GM12878 (cell line): ENCODE results near the gene TIAM1.

Source experiments
- EP300 ChIP-seq, 2 experiments: fragments of 150-350 bp in 1 of 2; IDR thresholded peaks; 2 replicates each; pipeline ENCODE4 v1.6.1; 2011 to 2012; ENCODE audit warnings: low read depth in 2 of 2, low read length in 2 of 2, borderline replicate concordance in 1 of 2, improper control_type of control experiment in 1 of 2, inconsistent platforms in 1 of 2; ENCODE audit not compliant: control insufficient read depth in 1 of 2
- FOXM1 ChIP-seq: IDR thresholded peaks from 2 replicates; pipeline ENCODE4 v1.6.1; 2012; ENCODE audit warnings: low read depth, mild to moderate bottlenecking, inconsistent platforms, low read length, moderate library complexity
- MXI1 ChIP-seq: fragments of 150-350 bp; IDR thresholded peaks from 2 replicates; pipeline ENCODE4 v1.6.1; 2011; ENCODE audit warnings: low read depth, mild to moderate bottlenecking, inconsistent platforms, low read length, improper control_type of control experiment
- POLR2A ChIP-seq: IDR thresholded peaks from 2 replicates; pipeline ENCODE4 v1.6.1; 2011; ENCODE audit warnings: low read depth, mild to moderate bottlenecking, low read length
- POLR2AphosphoS5 ChIP-seq: IDR thresholded peaks from 2 replicates; pipeline ENCODE4 v1.6.1; 2011; ENCODE audit warnings: mild to moderate bottlenecking, low read length, inconsistent platforms
- RAD21 ChIP-seq: IDR thresholded peaks from 2 replicates; pipeline ENCODE4 v1.6.1; 2011; ENCODE audit warnings: mild to moderate bottlenecking, low read depth, low read length, moderate library complexity; ENCODE audit not compliant: insufficient read depth
- RB1 ChIP-seq: fragments of 450-650 bp; formaldehyde crosslinking; IDR thresholded peaks from 2 replicates; pipeline ENCODE4 v1.6.1; 2017; ENCODE audit warnings: mild to moderate bottlenecking, borderline replicate concordance
- SPI1 ChIP-seq: IDR thresholded peaks from 2 replicates; pipeline ENCODE4 v1.6.1; 2011; ENCODE audit warnings: low read depth, mild to moderate bottlenecking, low read length, moderate library complexity, borderline replicate concordance; ENCODE audit not compliant: insufficient read depth
- TF ChIP-seq, protein P1 (sequence below): IDR thresholded peaks from 2 replicates; pipeline ENCODE4 v1.6.1; 2011; ENCODE audit warnings: low read depth, low read length, improper control_type of control experiment, borderline replicate concordance
- TF ChIP-seq, protein P2 (sequence below), 3 experiments: IDR thresholded peaks in 2 of 3; conservative IDR thresholded peaks in 1 of 3; 2 replicates each; pipeline ENCODE4 v1.5.1; 2011; ENCODE audit warnings: low read depth in 3 of 3, low read length in 3 of 3, mild to moderate bottlenecking in 3 of 3, control low read depth in 2 of 3, moderate library complexity in 2 of 3, inconsistent platforms in 1 of 3, mixed read lengths in 1 of 3; ENCODE audit not compliant: control insufficient read depth in 2 of 3, insufficient read depth in 1 of 3; ENCODE audit errors: extremely low read depth in 1 of 3
- TF ChIP-seq, protein P3 (sequence below): IDR thresholded peaks from 2 replicates; pipeline ENCODE4 v1.6.1; 2012; ENCODE audit warnings: low read depth, low read length, improper control_type of control experiment
- TF ChIP-seq, protein P4 (sequence below): IDR thresholded peaks from 2 replicates; pipeline ENCODE4 v1.6.1; 2012; ENCODE audit warnings: mild to moderate bottlenecking, low read depth, low read length

DNA sequence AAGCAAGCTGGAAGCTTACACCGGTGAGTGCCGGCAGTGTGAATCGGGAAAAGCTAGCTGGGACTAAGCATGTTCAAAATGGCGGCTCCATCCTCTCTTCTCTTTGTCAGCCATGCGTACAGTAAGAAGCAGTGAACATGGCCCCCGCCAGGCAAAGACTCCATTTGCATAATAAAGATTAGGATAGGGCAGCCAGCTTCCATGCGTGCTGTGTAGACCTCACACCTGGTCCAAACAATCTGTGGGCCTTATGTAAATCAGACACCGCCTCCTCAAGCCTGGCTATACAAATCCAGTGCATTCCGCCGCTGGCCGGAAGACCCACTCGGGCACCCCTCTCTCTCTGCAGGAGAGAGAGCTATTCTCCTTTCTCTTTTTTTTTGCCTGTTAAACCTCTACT lies 150.3 kb downstream of the TIAM1 start:
- TF ChIP-seq FOXM1 (no peak), RB1 (no peak), POLR2AphosphoS5 (no peak), SPI1 (no peak), RAD21 (no peak), EP300 (IDR thresholded peaks at IDR 0.05; ENCODE audit: borderline replicate concordance in 1 of 2, control insufficient read depth in 1 of 2, low read depth in 2 of 2, low read length in 2 of 2) (no peak), MXI1 (no peak), POLR2A (no peak)
- TF ChIP-seq, protein P1, sequence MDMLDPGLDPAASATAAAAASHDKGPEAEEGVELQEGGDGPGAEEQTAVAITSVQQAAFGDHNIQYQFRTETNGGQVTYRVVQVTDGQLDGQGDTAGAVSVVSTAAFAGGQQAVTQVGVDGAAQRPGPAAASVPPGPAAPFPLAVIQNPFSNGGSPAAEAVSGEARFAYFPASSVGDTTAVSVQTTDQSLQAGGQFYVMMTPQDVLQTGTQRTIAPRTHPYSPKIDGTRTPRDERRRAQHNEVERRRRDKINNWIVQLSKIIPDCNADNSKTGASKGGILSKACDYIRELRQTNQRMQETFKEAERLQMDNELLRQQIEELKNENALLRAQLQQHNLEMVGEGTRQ = no peak
- TF ChIP-seq, protein P2, sequence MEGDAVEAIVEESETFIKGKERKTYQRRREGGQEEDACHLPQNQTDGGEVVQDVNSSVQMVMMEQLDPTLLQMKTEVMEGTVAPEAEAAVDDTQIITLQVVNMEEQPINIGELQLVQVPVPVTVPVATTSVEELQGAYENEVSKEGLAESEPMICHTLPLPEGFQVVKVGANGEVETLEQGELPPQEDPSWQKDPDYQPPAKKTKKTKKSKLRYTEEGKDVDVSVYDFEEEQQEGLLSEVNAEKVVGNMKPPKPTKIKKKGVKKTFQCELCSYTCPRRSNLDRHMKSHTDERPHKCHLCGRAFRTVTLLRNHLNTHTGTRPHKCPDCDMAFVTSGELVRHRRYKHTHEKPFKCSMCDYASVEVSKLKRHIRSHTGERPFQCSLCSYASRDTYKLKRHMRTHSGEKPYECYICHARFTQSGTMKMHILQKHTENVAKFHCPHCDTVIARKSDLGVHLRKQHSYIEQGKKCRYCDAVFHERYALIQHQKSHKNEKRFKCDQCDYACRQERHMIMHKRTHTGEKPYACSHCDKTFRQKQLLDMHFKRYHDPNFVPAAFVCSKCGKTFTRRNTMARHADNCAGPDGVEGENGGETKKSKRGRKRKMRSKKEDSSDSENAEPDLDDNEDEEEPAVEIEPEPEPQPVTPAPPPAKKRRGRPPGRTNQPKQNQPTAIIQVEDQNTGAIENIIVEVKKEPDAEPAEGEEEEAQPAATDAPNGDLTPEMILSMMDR (IDR thresholded peaks at IDR 0.05 in 2 of 3, conservative IDR thresholded peaks at IDR 0.05 in 1 of 3; ENCODE audit: control insufficient read depth in 2 of 3, extremely low read depth in 1 of 3, insufficient read depth in 1 of 3, low read depth in 3 of 3, low read length in 3 of 3) = no peak
- TF ChIP-seq, protein P3, sequence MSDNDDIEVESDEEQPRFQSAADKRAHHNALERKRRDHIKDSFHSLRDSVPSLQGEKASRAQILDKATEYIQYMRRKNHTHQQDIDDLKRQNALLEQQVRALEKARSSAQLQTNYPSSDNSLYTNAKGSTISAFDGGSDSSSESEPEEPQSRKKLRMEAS = no peak
- TF ChIP-seq, protein P4, sequence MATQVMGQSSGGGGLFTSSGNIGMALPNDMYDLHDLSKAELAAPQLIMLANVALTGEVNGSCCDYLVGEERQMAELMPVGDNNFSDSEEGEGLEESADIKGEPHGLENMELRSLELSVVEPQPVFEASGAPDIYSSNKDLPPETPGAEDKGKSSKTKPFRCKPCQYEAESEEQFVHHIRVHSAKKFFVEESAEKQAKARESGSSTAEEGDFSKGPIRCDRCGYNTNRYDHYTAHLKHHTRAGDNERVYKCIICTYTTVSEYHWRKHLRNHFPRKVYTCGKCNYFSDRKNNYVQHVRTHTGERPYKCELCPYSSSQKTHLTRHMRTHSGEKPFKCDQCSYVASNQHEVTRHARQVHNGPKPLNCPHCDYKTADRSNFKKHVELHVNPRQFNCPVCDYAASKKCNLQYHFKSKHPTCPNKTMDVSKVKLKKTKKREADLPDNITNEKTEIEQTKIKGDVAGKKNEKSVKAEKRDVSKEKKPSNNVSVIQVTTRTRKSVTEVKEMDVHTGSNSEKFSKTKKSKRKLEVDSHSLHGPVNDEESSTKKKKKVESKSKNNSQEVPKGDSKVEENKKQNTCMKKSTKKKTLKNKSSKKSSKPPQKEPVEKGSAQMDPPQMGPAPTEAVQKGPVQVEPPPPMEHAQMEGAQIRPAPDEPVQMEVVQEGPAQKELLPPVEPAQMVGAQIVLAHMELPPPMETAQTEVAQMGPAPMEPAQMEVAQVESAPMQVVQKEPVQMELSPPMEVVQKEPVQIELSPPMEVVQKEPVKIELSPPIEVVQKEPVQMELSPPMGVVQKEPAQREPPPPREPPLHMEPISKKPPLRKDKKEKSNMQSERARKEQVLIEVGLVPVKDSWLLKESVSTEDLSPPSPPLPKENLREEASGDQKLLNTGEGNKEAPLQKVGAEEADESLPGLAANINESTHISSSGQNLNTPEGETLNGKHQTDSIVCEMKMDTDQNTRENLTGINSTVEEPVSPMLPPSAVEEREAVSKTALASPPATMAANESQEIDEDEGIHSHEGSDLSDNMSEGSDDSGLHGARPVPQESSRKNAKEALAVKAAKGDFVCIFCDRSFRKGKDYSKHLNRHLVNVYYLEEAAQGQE = no peak
